ENCODE measurements around the gene ZSCAN5B. TPM values are rescaled to one million over a fixed set of nuclear protein-coding genes. Genes with fewer than 3 reads are reported as not detected.
"Not testable (repeated sequence)": the region's sequence is repeated elsewhere in the genome, so short reads cannot be mapped to it uniquely, and the experiment has no call there.

The ZSCAN5B gene
- total RNA-seq, 1 experiment from 2014 or later, result not detected

DNA sequence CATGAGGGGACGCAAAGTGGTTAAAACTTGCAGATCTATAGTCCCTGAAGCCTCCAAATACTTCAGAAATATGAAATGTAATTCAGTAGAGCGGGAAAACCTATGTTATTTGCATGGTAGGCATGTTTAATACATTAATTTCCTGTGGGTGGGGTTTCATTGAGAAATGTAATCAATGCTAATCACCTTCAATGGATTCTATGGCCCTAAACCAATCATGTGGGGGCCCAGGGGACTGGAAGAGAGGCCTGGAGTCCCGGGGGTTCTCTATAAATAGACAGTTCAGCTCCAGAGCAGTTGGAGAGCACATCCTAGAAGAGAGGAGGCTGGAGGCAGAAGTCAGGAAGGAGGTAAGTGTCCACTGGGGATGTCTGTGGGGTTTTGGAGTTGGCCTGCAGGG, 4.4 kb upstream of the ZSCAN5B start, which contains the start of gene ZSCAN5C:
Gene ZSCAN5C, plus strand, starts transcription at position 301 of the 400 bp plus-strand sequence. CDS start 3,641 bp downstream, outside the sequence.
- H3K27ac ChIP-seq, result no peak within 1 kb of the TSS
- no peaks in the 10 kb centered on the region for H3K27me3 ChIP-seq (replicated peaks)
- no peaks in the 10 kb centered on the region for H3K4me1 ChIP-seq (replicated peaks)
- H3K4me3 ChIP-seq, result no peak within 1 kb of the TSS
- H3K36me3 ChIP-seq, result no peaks in the 10 kb centered on the region
- 0 out of 2 replicates have a peak, but pooled peaks cover 3% of the 10 kb centered on the region for H3K9me3 ChIP-seq (replicated peaks)
- no peak for DNase-seq (ENCODE audit: low read depth in 1 of 2, low spot score in 2 of 2)

- Histone ChIP-seq H3K9me3 (replicated peaks) (0 out of 2 replicates have a peak, but pooled peaks cover 3% of the 10 kb centered on the region), H3K4me1 (replicated peaks) (no peaks in the 10 kb centered on the region), H3K27me3 (replicated peaks) (no peaks in the 10 kb centered on the region), H3K36me3 (no peaks in the 10 kb centered on the region), H3K4me3 (no peak overlapping the region), H3K27ac (no peak overlapping the region)
- no peak for DNase-seq (ENCODE audit: low read depth in 1 of 2, low spot score in 2 of 2)
These were observed 2.1 kb upstream of the ZSCAN5B start for GRCh38 chr19:56199687-56200086.

DNA sequence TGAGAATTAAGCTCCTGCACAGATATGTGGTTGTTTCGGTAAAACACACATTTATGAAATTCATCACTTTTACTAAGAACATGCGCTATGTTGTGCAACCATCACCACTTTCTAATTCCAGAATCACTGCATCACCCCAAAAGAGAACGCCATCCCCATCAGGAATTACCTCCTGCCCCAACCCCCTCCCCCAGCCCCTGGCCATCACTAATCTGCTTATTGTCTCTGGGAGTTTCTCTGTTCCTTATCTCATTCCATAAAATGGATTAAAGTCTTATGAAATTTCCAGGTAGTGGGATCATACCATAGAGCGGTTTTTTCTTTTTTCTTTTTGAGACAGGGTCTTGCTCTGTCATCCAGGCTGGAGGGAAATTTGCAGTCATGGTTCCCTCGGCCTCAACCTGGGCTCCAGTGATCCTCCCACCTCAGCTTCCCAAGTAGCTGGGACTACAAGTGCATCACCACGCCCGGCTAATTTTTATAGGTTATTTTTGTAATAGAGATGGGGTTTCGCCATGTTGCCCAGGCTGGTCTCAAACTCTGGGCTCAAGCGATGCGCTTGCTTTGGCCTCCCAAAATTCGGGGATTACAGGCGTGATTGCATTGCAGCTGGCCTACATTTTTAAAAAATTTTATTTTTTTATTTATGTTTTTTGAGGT, 3.5 kb downstream of the ZSCAN5B start:
- DNase-seq (ENCODE audit: low read depth in 1 of 2, low spot score in 2 of 2), result no peak
- Histone ChIP-seq H3K27me3 (replicated peaks) (no peaks in the 10 kb centered on the region), H3K4me1 (replicated peaks) (no peaks in the 10 kb centered on the region), H3K36me3 (no peaks in the 10 kb centered on the region), H3K4me3 (no peak overlapping the region), H3K27ac (no peak overlapping the region), H3K9me3 (replicated peaks) (0 out of 2 replicates have a peak, but pooled peaks cover 3% of the 10 kb centered on the region)

DNA sequence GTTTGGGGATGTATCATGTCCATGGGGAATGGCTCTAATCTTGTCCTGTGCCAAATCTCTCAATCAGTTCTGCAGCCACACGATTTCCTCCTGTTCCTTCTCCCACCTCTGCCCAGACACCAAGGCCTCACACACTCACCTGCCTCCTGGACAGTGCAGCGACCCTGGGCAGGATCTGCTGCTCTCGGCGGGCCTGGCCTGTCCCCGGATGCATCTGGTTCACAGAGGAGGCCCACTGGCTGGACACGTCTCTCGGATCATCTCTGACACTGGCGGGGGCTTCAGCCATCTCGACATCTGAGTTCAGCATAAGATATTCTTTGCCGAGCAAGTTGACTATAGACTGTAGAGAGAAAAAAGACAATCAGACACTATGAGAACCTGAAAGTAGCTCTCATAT, 5.9 kb downstream of the ZSCAN5B start:
- no peaks in the 10 kb centered on the region for H3K4me1 ChIP-seq (replicated peaks)
- no peak overlapping the region for H3K4me3 ChIP-seq
- no peak for DNase-seq (ENCODE audit: low read depth in 1 of 2, low spot score in 2 of 2)
- H3K27me3 ChIP-seq (replicated peaks), result no peaks in the 10 kb centered on the region
- H3K9me3 ChIP-seq (replicated peaks), result peaks cover 3% of the 10 kb centered on the region; the same call in 1 of the 2 replicates
- no peak overlapping the region for H3K27ac ChIP-seq
- no peaks in the 10 kb centered on the region for H3K36me3 ChIP-seq

- H3K4me1 ChIP-seq (replicated peaks), result no peaks in the 10 kb centered on the region
- no peak overlapping the region for H3K4me3 ChIP-seq
- no peaks in the 10 kb centered on the region for H3K27me3 ChIP-seq (replicated peaks)
- H3K9me3 ChIP-seq (replicated peaks), result no peaks in the 10 kb centered on the region; the same call in 1 of the 2 replicates
- H3K27ac ChIP-seq, result no peak overlapping the region
- no peak for DNase-seq (ENCODE audit: low read depth in 1 of 2, low spot score in 2 of 2)
- H3K36me3 ChIP-seq, result no peaks in the 10 kb centered on the region
These were observed 6.5 kb downstream of the ZSCAN5B start for GRCh38 chr19:56191115-56191514.

GRCh38 chr19:56189785-56190184, 7.8 kb downstream of the ZSCAN5B start:
- Histone ChIP-seq H3K4me3 (no peak overlapping the region), H3K36me3 (no peaks in the 10 kb centered on the region), H3K4me1 (replicated peaks) (no peaks in the 10 kb centered on the region), H3K27ac (no peak overlapping the region), H3K9me3 (replicated peaks) (no peaks in the 10 kb centered on the region; the same call in 1 of the 2 replicates), H3K27me3 (replicated peaks) (no peaks in the 10 kb centered on the region)
- no peak for DNase-seq (ENCODE audit: low read depth in 1 of 2, low spot score in 2 of 2)

DNA sequence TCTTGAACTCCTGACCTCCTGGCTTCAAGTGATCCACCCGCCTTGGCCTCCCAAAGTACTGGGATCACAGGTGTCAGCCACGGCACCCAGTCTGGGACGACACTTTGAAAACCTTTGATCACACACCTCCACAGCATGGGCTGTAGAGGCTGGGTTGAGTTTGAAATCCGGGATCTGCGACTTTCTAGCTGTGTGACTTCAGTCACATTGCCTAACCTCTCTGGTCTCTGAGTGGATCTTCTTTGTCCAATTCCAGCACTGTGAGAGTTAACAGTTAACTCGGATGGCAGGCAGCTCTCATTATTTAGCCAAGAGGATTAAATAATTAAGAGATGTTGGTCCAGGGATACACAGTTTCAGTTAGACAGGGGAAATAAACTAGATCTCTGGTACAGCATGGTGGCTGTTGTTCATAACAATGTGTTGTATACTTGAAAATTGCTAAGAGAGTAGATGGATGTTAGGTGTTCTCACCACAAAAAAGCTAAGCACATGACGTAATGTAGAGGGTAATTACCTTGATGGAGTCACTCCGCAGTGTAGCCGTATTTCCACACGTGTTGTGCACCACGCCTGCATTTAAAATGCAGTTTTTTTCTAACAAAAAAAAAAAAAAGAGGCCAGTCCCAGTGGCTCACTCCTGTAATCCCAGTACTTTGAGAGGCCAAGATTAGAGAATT, 19.9 kb downstream of the ZSCAN5B start:
- H3K4me1 ChIP-seq (replicated peaks), result no peaks in the 10 kb centered on the region
- H3K4me3 ChIP-seq, result no peak overlapping the region
- H3K36me3 ChIP-seq, result no peaks in the 10 kb centered on the region
- H3K27me3 ChIP-seq (replicated peaks), result no peaks in the 10 kb centered on the region
- no peak overlapping the region for H3K27ac ChIP-seq
- no peaks in the 10 kb centered on the region for H3K9me3 ChIP-seq (replicated peaks)
- no peak for DNase-seq (ENCODE audit: low read depth in 1 of 2, low spot score in 2 of 2)

DNA sequence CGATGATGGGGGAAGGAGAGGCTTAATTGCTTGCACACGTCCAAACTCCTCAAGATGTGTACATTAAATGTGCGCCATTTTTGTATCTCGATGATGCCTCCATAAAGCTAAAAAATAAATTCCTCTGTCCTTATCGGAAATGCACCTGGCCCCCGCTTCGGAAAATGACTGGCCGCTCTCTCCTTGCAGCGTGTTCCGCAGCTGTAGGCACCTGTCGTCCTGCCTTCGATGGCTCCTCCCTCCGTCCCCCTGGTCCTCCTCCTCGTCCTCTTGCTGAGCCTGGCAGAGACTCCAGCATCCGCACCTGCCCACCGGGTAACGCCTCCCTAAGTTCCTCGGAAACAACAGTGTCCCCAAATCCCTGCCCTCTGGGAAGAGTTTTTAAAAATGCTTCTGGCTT, 20.7 kb downstream of the ZSCAN5B start:
- H3K27me3 ChIP-seq (replicated peaks), result no peaks in the 10 kb centered on the region
- H3K36me3 ChIP-seq, result no peaks in the 10 kb centered on the region
- no peak for DNase-seq (ENCODE audit: low read depth in 1 of 2, low spot score in 2 of 2)
- H3K4me1 ChIP-seq (replicated peaks), result no peaks in the 10 kb centered on the region
- no peak overlapping the region for H3K4me3 ChIP-seq
- H3K9me3 ChIP-seq (replicated peaks), result no peaks in the 10 kb centered on the region
- H3K27ac ChIP-seq, result no peak overlapping the region

GRCh38 chr19:56176310-56176709, 21.3 kb downstream of the ZSCAN5B start:
- H3K4me3 ChIP-seq; H3K27ac ChIP-seq; DNase-seq (ENCODE audit: low read depth in 1 of 2, low spot score in 2 of 2); H3K36me3 ChIP-seq; H3K4me1 ChIP-seq (replicated peaks); H3K9me3 ChIP-seq (replicated peaks); H3K27me3 ChIP-seq (replicated peaks): not testable (repeated sequence)

GRCh38 chr19:56175861-56176307, 21.7 kb downstream of the ZSCAN5B start, which contains the start of gene GALP:
Gene GALP (plus strand): TSS chr19:56176008. CDS start chr19:56177109, 1,101 bp downstream.
- not testable (repeated sequence) for H3K4me1 ChIP-seq (replicated peaks); H3K27me3 ChIP-seq (replicated peaks); DNase-seq (ENCODE audit: low read depth in 1 of 2, low spot score in 2 of 2); H3K36me3 ChIP-seq; H3K4me3 ChIP-seq; H3K27ac ChIP-seq; H3K9me3 ChIP-seq (replicated peaks)

GRCh38 chr19:56174550-56174949, 23.0 kb downstream of the ZSCAN5B start:
- H3K27ac ChIP-seq, result no peak overlapping the region

DNA sequence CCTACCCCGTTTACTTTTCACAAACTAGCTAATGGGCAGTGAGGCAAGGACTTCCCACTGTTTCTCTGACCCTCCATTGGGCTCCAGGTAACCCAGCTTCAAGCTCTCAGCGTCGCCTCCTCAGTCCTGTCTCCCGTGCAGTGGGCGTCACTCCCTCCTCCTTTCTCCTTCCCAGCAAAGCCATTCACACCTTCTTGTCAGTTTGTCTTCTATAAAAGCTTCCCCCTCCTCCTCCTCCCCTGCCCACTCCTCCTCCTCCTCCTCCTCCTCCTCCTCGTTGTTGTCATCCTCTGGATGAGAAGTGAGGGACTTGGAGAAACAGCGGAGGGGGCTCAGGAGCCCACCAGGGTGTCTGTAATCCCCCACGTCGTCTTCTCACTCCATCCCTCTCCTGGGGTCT, 23.5 kb downstream of the ZSCAN5B start:
- H3K27me3 ChIP-seq (replicated peaks), result no peaks in the 10 kb centered on the region
- DNase-seq (ENCODE audit: low read depth in 1 of 2, low spot score in 2 of 2), result no peak
- H3K4me1 ChIP-seq (replicated peaks), result no peaks in the 10 kb centered on the region
- H3K9me3 ChIP-seq (replicated peaks), result no peaks in the 10 kb centered on the region
- no peak overlapping the region for H3K27ac ChIP-seq
- H3K4me3 ChIP-seq, result no peak overlapping the region
- no peaks in the 10 kb centered on the region for H3K36me3 ChIP-seq

More at GRCh38 chr19:56174550-56174949, 23.0 kb downstream of the ZSCAN5B start:
- no peak for DNase-seq (ENCODE audit: low read depth in 1 of 2, low spot score in 2 of 2)
- Histone ChIP-seq H3K9me3 (replicated peaks) (no peaks in the 10 kb centered on the region), H3K4me1 (replicated peaks) (no peaks in the 10 kb centered on the region), H3K27me3 (replicated peaks) (no peaks in the 10 kb centered on the region), H3K4me3 (no peak overlapping the region), H3K36me3 (no peaks in the 10 kb centered on the region)

DNA sequence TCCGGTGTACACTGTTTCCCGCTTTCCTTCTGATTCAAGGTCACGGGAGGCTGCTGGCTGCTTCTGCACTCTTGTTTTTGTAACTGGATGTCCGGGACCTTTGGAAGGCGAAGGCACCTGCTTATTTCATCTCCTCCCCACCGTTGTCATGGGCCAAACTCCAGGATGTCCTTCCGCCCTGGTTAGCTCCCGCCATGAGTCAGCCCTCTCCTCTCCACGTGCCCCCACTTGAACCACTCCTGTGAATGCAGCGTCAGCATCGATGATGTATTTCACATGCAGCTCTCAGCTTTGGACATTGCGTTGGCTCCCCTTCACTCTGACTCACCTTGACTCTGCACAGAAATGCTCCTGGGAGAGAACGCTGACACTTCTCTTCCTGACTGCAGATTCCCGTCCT, 27.3 kb downstream of the ZSCAN5B start:
- Histone ChIP-seq H3K36me3 (no peaks in the 10 kb centered on the region), H3K4me1 (replicated peaks) (no peaks in the 10 kb centered on the region), H3K27me3 (replicated peaks) (no peaks in the 10 kb centered on the region), H3K27ac (no peak overlapping the region), H3K4me3 (no peak overlapping the region), H3K9me3 (replicated peaks) (no peaks in the 10 kb centered on the region)
- DNase-seq (ENCODE audit: low read depth in 1 of 2, low spot score in 2 of 2), result no peak

DNA sequence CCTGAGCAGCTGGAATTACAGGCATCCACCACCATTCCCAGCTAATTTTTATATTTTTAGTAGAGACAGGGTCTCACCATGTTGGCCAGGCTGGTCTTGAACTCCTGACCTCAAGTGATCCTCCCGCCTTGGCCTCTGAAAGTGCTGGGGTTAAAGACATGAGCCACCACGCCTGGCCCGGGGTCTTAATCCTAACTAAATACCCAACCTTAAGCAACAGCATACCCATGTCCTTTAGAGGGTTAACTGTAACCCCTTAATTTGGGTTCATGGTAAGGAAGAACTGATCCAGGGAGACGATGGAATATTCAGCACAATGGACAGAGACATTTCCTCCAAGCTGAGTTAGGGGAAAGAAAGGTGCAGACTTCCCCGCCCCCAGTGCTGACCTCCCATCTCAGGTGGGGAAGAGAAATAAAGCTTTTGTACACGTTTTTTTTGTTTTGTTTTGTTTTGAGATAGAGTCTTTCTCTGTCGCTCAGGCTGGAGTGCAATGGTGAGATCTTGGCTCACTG, 30.5 kb downstream of the ZSCAN5B start:
- no peak overlapping the region for H3K4me3 ChIP-seq
- no peaks in the 10 kb centered on the region for H3K4me1 ChIP-seq (replicated peaks)
- no peak overlapping the region for H3K27ac ChIP-seq
- H3K9me3 ChIP-seq (replicated peaks), result no peaks in the 10 kb centered on the region
- H3K36me3 ChIP-seq, result no peaks in the 10 kb centered on the region
- DNase-seq (ENCODE audit: low read depth in 1 of 2, low spot score in 2 of 2), result no peak
- H3K27me3 ChIP-seq (replicated peaks), result no peaks in the 10 kb centered on the region

Measured in SJSA1 (cell line).